ENCODE data around the gene NOS1AP.
"Not testable (repeated sequence)": the region's sequence is repeated elsewhere in the genome, so short reads cannot be mapped to it uniquely, and the experiment has no call there.

NOS1AP gene

DNA sequence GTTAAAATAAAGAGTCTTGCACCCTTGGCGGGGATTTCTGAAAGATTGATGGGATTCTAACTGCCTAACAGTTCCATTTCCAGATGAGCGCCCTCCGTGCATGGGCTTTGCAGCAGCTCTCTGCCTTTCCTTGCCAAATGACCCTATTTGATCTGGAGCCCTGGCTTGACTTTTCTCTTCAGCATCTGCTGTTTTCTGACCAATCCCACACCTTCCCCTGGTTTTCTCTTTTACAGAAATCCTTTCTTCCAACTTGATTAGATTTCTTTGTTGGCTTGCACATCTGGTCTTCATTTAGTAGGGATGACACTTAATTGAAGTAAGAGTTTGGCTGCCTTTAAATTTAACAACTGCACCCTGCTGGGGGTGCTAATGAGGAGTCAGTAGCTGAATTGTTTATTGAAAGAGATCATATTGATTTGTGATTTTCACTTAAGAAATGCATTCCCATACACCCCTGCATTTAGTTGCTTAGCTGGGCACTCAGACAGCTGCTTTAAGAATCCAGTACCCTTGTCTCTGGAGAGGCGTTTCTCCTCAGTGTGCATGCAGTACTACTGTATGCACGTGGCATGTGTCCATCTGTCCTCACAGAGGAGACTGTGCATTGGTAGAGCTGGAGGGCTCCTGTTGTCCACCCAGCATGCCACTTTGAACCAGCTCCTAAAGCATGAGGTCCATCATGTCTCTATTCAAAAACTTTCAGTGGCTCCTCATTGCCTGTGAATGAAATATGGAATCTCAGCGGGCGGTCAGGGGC, 99.7 kb downstream of the NOS1AP start:
- DNase-seq (ENCODE audit: low read depth): no peak

DNA sequence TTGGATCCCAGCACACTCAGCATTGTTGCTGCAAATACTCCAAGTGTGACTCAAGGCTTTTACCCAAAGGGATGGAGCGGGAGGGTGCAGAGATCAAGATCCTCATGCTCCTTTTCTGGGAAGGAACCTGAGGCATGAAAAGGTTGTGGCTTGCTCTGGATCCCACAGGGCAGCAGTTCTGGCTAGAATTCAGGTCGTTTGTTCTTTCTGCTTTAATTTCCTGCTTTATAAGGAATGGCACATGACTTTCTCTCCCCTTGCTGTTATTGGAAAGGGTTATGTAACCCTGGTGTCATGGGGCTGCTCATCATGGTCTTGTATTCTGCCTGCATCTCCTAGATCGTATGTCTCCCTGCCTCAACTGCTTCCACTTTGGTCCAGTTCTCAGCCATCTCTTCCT, 101.6 kb downstream of the NOS1AP start:
- no peak for DNase-seq (ENCODE audit: low read depth)

DNA sequence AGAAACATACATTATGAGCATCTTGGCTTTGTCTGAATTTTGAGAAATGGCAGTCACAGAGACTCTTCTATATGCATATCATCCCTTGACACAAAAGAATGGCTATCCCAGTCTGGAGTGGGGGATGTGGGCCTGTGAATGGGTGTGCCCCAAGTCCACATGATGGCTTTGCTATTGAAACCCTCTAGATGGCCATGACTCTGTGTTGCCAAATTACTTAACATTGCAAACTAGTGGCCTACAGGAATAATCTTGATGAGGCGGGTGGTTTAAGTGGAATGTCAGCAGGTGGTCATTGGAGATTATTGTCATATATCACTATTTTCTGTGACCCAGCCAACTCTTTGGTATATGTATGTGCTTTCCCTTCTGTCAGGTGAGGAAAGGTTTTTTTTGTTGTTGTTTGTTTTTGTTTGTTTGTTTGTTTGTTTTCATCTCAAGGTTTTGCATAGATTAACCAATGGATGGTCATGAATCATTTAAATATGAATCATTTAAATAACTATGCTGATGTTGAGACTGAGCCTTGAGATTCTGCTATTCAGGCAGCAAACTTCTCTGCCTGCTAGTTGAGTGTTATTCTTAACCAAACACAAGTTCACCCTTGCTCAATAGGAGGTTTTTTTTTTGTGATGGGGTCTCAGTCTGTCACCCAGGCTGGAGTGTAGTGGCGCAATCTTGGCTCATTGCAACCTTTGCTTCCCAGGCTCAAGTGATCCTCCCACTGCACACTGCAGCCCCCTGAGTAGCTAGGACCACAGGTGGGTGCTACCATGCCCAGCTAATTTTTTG, 103.0 kb downstream of the NOS1AP start:
- DNase-seq (ENCODE audit: low read depth): no peak

DNA sequence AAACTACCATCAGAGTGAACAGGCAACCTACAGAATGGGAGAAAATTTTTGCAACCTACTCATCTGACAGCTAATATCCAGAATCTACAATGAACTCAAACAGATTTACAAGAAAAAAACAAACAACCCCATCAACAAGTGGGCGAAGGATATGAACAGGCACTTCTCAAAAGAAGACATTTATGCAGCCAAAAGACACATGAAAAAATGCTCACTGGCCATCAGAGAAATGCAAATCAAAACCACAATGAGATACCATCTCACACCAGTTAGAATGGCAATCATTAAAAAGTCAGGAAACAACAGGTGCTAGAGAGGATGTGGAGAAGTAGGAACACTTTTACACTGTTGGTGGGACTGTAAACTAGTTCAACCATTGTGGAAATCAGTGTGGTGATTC, 104.1 kb downstream of the NOS1AP start:
- not testable (repeated sequence) for DNase-seq (ENCODE audit: low read depth)

DNA sequence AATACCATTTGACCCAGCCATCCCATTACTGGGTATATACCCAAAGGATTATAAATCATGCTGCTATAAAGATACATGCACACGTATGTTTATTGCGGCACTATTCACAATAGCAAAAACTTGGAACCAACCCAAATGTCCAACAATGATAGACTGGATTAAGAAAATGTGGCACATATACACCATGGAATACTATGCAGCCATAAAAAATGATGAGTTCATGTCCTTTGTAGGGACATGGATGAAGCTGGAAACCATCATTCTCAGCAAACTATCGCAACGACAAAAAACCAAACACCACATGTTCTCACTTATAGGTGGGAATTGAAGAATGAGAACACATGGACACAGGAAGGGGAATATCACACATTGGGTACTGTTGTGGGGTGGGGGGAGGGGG, 104.5 kb downstream of the NOS1AP start:
- not testable (repeated sequence) for DNase-seq (ENCODE audit: low read depth)

- DNase-seq (ENCODE audit: low read depth): no peak
These were observed 106.0 kb downstream of the NOS1AP start for GRCh38 chr1:162175379-162176081.

- DNase-seq (ENCODE audit: low read depth): no peak
These were observed 107.6 kb downstream of the NOS1AP start for GRCh38 chr1:162177126-162177525.

DNA sequence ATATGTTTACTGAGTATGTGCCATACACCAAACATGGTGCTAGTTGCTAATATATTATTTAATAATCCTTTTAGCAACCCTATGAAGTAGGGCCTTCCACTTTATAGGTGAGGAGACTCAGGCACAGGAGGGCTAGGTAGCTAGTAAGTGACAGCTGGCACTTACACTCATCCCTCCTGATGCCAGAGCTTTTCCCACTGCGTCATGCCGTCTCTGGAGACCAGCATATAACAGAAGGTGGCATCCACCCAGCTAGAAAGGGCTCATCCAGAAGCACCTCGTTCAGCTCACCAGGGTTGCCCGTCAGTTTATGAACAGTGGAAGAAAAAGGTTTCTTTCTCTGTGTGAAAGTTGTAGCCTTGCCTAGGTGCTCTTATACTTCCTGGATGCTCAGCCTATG, 108.9 kb downstream of the NOS1AP start:
- no peak for DNase-seq (ENCODE audit: low read depth)

DNA sequence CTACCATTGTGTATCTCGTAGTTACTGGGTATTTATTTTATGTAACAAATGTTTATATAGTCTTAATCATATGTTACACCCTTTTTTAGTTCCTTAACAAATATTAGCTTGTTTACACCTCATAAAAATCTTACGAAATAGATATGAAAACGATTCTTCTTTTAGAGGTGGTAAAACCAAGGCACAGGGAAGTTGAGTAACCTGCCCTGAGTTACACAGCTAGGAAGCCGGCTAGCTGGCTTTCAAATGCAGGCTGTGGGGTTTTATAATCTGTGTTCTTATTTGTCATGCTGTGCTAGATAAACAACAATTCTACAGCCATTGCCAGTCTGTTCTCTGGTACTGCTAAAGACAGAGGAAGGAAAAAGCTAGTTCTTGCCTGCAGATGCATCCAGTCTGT, 109.6 kb downstream of the NOS1AP start:
- DNase-seq (ENCODE audit: low read depth): no peak

GRCh38 chr1:162180813-162181212, 111.3 kb downstream of the NOS1AP start:
- no peak for DNase-seq (ENCODE audit: low read depth)

- no peak for DNase-seq (ENCODE audit: low read depth)
These were observed 112.6 kb downstream of the NOS1AP start for GRCh38 chr1:162182090-162182489.

DNA sequence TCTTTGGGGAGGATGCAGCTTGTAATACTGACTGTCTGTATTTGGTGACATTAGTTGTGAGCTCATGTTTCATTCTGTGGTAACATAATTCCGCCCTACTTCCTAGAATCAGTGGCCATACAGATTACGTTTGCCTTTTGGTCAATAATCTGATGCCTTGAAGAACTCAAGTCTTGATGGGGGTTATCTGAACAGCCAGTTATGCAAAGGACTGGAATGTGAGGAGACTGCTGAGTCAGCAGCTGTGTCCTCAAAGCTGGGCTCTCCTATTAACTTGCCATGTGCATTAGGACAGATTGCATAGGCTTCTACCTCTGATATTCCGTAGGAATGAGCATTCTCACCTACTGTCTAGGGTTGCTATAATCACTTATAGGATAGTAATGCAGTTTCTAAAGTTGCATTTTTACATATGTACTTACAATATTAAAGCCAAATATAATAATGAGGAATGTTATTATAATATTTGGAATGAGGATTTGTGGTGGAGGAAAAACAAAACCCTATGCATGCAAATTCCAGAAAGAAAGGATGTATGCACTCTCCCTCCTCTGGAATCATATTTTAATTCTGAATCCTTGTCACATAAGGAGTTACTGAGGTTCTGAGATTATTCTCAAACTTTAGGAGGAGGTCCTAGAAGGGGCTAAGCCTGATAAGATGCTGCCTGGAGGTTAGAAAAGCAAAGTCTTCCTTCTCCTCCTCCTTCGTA, 116.0 kb downstream of the NOS1AP start:
- no peak for DNase-seq (ENCODE audit: low read depth)

DNA sequence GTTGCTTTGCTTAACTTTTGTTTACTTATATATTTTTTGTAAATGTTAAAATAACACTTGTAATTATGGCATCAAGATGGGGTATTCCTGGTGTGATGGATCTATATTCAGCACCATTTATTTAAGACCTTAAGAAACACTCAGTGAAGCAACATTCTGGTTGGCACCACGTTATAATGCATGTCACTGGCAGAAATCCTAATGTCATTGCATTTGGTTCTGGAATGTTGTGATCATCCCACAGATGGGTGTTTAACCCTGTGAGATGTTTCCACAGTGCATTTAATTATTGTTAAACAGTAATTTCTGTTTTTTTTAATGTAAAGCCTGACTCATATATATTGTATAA, 116.5 kb downstream of the NOS1AP start:
- no peak for DNase-seq (ENCODE audit: low read depth)

DNA sequence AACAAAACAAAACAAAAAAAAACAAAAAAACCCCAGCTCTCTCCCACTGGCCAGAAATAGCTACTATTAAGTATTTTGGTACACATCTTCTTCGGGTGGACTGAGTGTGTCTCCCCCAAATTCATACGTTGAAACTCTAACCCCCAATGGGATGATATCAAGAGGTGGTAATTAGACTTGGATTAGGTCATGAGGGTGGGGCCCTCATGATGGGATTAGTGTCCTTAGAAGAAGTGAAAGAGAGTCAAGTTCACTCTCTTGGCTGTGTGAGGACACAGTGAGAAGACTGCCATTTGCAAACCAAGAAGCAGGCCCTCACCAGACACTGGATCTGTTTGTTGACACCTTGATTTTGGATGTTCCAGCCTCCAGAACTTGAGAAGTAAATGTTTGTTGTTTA, 116.9 kb downstream of the NOS1AP start:
- DNase-seq (ENCODE audit: low read depth): no peak

GRCh38 chr1:162187687-162188276, 118.3 kb downstream of the NOS1AP start:
- no peak for DNase-seq (ENCODE audit: low read depth)

GRCh38 chr1:162189345-162189744, 119.9 kb downstream of the NOS1AP start:
- no peak for DNase-seq (ENCODE audit: low read depth)

- no peak for DNase-seq (ENCODE audit: low read depth)
These were observed 122.2 kb downstream of the NOS1AP start for GRCh38 chr1:162191396-162192305.

- no peak for DNase-seq (ENCODE audit: low read depth)
These were observed 122.8 kb downstream of the NOS1AP start for GRCh38 chr1:162192306-162192678.

GRCh38 chr1:162192763-162193162, 123.3 kb downstream of the NOS1AP start:
- DNase-seq (ENCODE audit: low read depth): no peak

GRCh38 chr1:162193221-162193620, 123.7 kb downstream of the NOS1AP start:
- DNase-seq (ENCODE audit: low read depth): no peak

GRCh38 chr1:162193815-162194214, 124.3 kb downstream of the NOS1AP start:
- no peak for DNase-seq (ENCODE audit: low read depth)

All from activated T-cell treated with anti-CD3 and anti-CD28 coated beads for 48 hours (primary cell).